HepG2 (cell line): Measurements from ENCODE around the gene TASP1. TPM values are rescaled to one million over a fixed set of nuclear protein-coding genes. Genes with fewer than 3 reads are reported as not detected.

Experiments used
- GATAD1 ChIP-seq: IDR thresholded peaks from 2 replicates; pipeline ENCODE4 v1.6.1; 2016; ENCODE audit warnings: missing genetic modification reagents, missing compliant biosample characterization
- HHEX ChIP-seq: IDR thresholded peaks from 2 replicates; pipeline ENCODE4 v1.6.1; 2016; ENCODE audit warnings: control low read depth
- MTF2 ChIP-seq: sonication (generic); formaldehyde crosslinking; IDR thresholded peaks from 2 replicates; pipeline ENCODE4 v1.5.0; 2020; ENCODE audit warnings: missing genetic modification reagents, borderline replicate concordance
- PRPF4 ChIP-seq: fragments of 200-400 bp; formaldehyde crosslinking; IDR thresholded peaks from 2 replicates; pipeline ENCODE4 v1.6.1; 2016; ENCODE audit warnings: low read length, low read depth; ENCODE audit not compliant: poor library complexity, severe bottlenecking
- SOX13 ChIP-seq, 3 experiments: fragments of 450-650 bp in 1 of 3; sonication (generic) in 1 of 3; formaldehyde crosslinking in 1 of 3; IDR thresholded peaks in 2 of 3; conservative IDR thresholded peaks in 1 of 3; 2 replicates each; pipeline versions ENCODE4 v1.5.0 to v1.6.1; 2016 to 2020; ENCODE audit warnings: antibody characterized with exemption in 1 of 3, mild to moderate bottlenecking in 1 of 3, missing compliant biosample characterization in 1 of 3, missing genetic modification reagents in 1 of 3, moderate library complexity in 1 of 3
- TAF1 ChIP-seq: sonication (generic); formaldehyde crosslinking; IDR thresholded peaks from 2 replicates; pipeline ENCODE4 v1.4.0; 2020; ENCODE audit warnings: missing genetic modification reagents
- ZNF160 ChIP-seq: sonication (generic); formaldehyde crosslinking; IDR thresholded peaks from 2 replicates; pipeline ENCODE4 v1.8.0; 2022; ENCODE audit warnings: mild to moderate bottlenecking, inconsistent platforms, missing genetic modification reagents
- ZNF773 ChIP-seq: sonication (generic); formaldehyde crosslinking; IDR thresholded peaks from 2 replicates; pipeline ENCODE4 v1.4.0; 2020; ENCODE audit warnings: missing genetic modification reagents, borderline replicate concordance
- polyA plus RNA-seq, 8 experiments: library from polyadenylated mRNA; depleted of rRNA in 3 of 8; stranded (reverse) in 7 of 8; unstranded in 1 of 8; fragments of >200 nt; fragmentation: Illumina TruSeq in 4 of 8; extraction: Trizol in 4 of 8; gene quantifications; 2 replicates each; pipeline versions ENCODE4 v1.2.1 to v1.2.3, GENCODE V29; 2011 to 2016; ENCODE audit warnings: low read depth in 4 of 8, missing spikeins in 1 of 8, mixed read lengths in 1 of 8; ENCODE audit not compliant: insufficient read depth in 1 of 8
- total RNA-seq, 5 experiments: library from RNA; depleted of rRNA; stranded (reverse); fragments of >200 nt; fragmentation: Illumina TruSeq; extraction: Trizol; gene quantifications; 2 replicates each; pipeline ENCODE4 v1.2.3, GENCODE V29; 2016; ENCODE audit warnings: low read depth in 1 of 5
- TF ChIP-seq, protein P1 (sequence below): IDR thresholded peaks from 2 replicates; pipeline ENCODE4 v1.6.1; 2012; ENCODE audit warnings: low read length, improper control_type of control experiment
- TF ChIP-seq, protein P2 (sequence below): sonication (generic); formaldehyde crosslinking; IDR thresholded peaks from 2 replicates; pipeline ENCODE4 v1.8.0; 2022; ENCODE audit warnings: mild to moderate bottlenecking, missing genetic modification reagents
- TF ChIP-seq, protein P3 (sequence below): sonication (generic); formaldehyde crosslinking; IDR thresholded peaks from 2 replicates; pipeline ENCODE4 v1.9.0; 2021; ENCODE audit warnings: mild to moderate bottlenecking, missing genetic modification reagents
- TF ChIP-seq, protein P4 (sequence below): sonication (generic); formaldehyde crosslinking; IDR thresholded peaks from 2 replicates; pipeline ENCODE4 v1.4.0; 2020; ENCODE audit warnings: missing genetic modification reagents

Gene TASP1
- total and polyA plus RNA-seq, 2 of the 13 experiments (the other 11 are each of a cell fraction or from before 2014, with no cell fraction given): 10.0 to 25.2 TPM

DNA sequence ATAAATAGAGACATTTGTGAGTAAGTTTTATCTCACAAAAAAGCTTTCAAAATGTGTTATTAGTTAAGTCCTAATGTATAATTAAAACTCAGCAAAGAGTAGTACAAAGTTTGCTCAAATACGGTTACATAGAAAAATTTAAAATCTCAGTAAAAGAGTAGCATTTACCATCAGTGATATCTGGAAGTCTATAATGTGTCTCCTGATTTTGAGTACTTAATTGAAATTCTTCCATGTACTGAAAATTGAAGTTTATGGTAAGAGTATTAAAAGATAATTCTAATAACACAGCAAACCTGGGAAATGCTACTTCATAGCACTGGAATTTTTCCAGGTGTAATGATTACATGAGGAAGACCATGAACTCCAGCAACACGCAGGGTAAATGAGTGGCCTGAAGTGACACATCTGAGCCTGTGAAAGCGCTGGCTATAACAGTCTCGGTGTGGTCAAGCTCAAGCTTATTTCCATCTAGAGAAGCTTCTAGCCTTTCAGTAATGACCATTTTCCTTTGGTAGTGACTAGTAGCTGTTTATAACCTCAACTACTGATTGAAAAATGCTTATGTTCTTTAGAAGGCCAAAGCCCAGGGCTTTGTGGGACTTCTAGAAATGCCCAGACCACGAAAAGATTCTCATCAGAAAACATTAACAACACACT lies 214.4 kb downstream of the TASP1 start (continued):
- TF ChIP-seq, protein P1, sequence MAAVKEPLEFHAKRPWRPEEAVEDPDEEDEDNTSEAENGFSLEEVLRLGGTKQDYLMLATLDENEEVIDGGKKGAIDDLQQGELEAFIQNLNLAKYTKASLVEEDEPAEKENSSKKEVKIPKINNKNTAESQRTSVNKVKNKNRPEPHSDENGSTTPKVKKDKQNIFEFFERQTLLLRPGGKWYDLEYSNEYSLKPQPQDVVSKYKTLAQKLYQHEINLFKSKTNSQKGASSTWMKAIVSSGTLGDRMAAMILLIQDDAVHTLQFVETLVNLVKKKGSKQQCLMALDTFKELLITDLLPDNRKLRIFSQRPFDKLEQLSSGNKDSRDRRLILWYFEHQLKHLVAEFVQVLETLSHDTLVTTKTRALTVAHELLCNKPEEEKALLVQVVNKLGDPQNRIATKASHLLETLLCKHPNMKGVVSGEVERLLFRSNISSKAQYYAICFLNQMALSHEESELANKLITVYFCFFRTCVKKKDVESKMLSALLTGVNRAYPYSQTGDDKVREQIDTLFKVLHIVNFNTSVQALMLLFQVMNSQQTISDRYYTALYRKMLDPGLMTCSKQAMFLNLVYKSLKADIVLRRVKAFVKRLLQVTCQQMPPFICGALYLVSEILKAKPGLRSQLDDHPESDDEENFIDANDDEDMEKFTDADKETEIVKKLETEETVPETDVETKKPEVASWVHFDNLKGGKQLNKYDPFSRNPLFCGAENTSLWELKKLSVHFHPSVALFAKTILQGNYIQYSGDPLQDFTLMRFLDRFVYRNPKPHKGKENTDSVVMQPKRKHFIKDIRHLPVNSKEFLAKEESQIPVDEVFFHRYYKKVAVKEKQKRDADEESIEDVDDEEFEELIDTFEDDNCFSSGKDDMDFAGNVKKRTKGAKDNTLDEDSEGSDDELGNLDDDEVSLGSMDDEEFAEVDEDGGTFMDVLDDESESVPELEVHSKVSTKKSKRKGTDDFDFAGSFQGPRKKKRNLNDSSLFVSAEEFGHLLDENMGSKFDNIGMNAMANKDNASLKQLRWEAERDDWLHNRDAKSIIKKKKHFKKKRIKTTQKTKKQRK: no peak
- no peak for TF ChIP-seq MTF2
- TF ChIP-seq HHEX (CRISPR knock-in tag): no peak
- TF ChIP-seq GATAD1 (CRISPR knock-in tag): no peak; the same call in 1 of the 2 replicates
- TF ChIP-seq, protein P2, sequence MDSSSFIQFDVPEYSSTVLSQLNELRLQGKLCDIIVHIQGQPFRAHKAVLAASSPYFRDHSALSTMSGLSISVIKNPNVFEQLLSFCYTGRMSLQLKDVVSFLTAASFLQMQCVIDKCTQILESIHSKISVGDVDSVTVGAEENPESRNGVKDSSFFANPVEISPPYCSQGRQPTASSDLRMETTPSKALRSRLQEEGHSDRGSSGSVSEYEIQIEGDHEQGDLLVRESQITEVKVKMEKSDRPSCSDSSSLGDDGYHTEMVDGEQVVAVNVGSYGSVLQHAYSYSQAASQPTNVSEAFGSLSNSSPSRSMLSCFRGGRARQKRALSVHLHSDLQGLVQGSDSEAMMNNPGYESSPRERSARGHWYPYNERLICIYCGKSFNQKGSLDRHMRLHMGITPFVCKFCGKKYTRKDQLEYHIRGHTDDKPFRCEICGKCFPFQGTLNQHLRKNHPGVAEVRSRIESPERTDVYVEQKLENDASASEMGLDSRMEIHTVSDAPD (CRISPR knock-in tag): no peak
- TF ChIP-seq SOX13 (IDR thresholded peaks at IDR 0.05): no peak
- peak in 1 of 2 experiments; percentile 57; a peak in 1 of 4 replicates for TF ChIP-seq SOX13 (CRISPR knock-in tag; conservative IDR thresholded peaks at IDR 0.05 in 1 of 2, IDR thresholded peaks at IDR 0.05 in 1 of 2)
- no peak for TF ChIP-seq ZNF160 (CRISPR knock-in tag)
- TF ChIP-seq ZNF773 (CRISPR knock-in tag): no peak
- no peak for TF ChIP-seq PRPF4
- TF ChIP-seq, protein P3, sequence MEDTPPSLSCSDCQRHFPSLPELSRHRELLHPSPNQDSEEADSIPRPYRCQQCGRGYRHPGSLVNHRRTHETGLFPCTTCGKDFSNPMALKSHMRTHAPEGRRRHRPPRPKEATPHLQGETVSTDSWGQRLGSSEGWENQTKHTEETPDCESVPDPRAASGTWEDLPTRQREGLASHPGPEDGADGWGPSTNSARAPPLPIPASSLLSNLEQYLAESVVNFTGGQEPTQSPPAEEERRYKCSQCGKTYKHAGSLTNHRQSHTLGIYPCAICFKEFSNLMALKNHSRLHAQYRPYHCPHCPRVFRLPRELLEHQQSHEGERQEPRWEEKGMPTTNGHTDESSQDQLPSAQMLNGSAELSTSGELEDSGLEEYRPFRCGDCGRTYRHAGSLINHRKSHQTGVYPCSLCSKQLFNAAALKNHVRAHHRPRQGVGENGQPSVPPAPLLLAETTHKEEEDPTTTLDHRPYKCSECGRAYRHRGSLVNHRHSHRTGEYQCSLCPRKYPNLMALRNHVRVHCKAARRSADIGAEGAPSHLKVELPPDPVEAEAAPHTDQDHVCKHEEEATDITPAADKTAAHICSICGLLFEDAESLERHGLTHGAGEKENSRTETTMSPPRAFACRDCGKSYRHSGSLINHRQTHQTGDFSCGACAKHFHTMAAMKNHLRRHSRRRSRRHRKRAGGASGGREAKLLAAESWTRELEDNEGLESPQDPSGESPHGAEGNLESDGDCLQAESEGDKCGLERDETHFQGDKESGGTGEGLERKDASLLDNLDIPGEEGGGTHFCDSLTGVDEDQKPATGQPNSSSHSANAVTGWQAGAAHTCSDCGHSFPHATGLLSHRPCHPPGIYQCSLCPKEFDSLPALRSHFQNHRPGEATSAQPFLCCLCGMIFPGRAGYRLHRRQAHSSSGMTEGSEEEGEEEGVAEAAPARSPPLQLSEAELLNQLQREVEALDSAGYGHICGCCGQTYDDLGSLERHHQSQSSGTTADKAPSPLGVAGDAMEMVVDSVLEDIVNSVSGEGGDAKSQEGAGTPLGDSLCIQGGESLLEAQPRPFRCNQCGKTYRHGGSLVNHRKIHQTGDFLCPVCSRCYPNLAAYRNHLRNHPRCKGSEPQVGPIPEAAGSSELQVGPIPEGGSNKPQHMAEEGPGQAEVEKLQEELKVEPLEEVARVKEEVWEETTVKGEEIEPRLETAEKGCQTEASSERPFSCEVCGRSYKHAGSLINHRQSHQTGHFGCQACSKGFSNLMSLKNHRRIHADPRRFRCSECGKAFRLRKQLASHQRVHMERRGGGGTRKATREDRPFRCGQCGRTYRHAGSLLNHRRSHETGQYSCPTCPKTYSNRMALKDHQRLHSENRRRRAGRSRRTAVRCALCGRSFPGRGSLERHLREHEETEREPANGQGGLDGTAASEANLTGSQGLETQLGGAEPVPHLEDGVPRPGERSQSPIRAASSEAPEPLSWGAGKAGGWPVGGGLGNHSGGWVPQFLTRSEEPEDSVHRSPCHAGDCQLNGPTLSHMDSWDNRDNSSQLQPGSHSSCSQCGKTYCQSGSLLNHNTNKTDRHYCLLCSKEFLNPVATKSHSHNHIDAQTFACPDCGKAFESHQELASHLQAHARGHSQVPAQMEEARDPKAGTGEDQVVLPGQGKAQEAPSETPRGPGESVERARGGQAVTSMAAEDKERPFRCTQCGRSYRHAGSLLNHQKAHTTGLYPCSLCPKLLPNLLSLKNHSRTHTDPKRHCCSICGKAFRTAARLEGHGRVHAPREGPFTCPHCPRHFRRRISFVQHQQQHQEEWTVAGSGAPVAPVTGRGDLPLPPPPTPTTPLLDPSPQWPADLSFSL (CRISPR knock-in tag): no peak
- TF ChIP-seq TAF1: no peak
- TF ChIP-seq, protein P4, sequence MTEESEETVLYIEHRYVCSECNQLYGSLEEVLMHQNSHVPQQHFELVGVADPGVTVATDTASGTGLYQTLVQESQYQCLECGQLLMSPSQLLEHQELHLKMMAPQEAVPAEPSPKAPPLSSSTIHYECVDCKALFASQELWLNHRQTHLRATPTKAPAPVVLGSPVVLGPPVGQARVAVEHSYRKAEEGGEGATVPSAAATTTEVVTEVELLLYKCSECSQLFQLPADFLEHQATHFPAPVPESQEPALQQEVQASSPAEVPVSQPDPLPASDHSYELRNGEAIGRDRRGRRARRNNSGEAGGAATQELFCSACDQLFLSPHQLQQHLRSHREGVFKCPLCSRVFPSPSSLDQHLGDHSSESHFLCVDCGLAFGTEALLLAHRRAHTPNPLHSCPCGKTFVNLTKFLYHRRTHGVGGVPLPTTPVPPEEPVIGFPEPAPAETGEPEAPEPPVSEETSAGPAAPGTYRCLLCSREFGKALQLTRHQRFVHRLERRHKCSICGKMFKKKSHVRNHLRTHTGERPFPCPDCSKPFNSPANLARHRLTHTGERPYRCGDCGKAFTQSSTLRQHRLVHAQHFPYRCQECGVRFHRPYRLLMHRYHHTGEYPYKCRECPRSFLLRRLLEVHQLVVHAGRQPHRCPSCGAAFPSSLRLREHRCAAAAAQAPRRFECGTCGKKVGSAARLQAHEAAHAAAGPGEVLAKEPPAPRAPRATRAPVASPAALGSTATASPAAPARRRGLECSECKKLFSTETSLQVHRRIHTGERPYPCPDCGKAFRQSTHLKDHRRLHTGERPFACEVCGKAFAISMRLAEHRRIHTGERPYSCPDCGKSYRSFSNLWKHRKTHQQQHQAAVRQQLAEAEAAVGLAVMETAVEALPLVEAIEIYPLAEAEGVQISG (CRISPR knock-in tag): no peak
